Coronary artery (tissue), 2 donors: ENCODE results near the gene SLC19A1.

Experiments used
- DNase-seq: peaks from one replicate; pipeline ENCODE4 v3.0.0-alpha.2; 2017; ENCODE audit warnings: low spot score
- H3K27ac ChIP-seq, 2 donors: fragments of 200-600 bp; sonication (generic); one replicate each; pipeline ENCODE4 v1.5.1; 2016 to 2019
- H3K4me3 ChIP-seq: fragments of 200-600 bp; sonication (generic); 2 replicates; pipeline ENCODE4 v1.5.1; 2016; ENCODE audit warnings: mild to moderate bottlenecking, moderate library complexity
- CTCF ChIP-seq: fragments of 200-600 bp; sonication (generic); IDR thresholded peaks from one replicate; pipeline ENCODE4 v1.5.1; 2019; ENCODE audit warnings: antibody characterized with exemption

SLC19A1 gene

DNA sequence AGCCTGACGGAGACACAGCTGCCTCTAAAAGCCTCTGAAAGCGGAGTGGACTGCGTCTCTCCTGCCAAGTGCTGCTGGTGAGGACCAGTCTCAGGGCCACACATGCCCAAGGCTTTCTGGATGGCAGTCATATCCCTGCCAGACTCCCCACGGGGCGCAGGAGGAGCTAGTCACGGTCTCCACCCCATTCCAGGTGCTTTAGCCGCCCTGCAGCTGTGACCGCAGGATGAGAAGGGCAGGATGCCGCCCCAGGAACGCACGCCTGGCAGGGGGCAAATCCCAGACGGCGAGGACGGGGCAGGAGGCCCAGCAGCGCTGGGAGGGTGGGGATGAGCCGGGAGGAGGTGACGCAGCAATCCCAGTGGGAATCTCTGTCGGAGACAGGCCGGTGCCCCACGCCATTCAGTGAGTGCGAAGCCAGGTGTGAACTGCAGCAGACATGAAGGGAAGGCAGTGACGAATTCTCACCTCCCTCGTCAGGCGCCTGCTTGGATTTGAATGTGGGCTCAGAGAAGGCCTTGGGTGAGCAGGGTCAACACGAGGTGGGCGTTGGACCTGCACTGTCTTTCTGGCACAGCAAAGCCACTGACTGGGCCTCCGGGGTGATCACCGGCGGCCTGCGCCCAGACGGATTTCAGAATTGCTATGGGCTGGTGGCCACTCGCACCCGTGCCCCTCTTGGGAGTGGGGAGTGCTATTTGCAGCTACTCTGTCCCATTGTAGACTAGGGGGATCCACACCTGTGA lies 38.5 kb upstream of the SLC19A1 start:
- no peak for TF ChIP-seq CTCF
- DNase-seq = peak; percentile 58
- H3K4me3 ChIP-seq = no peak overlapping the region
- H3K27ac ChIP-seq = no peak overlapping the region

GRCh38 chr21:45580181-45580575 lies 37.9 kb upstream of the SLC19A1 start:
- Histone ChIP-seq H3K27ac (no peak overlapping the region), H3K4me3 (no peak overlapping the region)
- peak; percentile 57 for DNase-seq
- TF ChIP-seq CTCF = no peak

- H3K27ac ChIP-seq = no peak overlapping the region
- peak; percentile 49 for DNase-seq
- no peak for TF ChIP-seq CTCF
- no peak overlapping the region for H3K4me3 ChIP-seq
Observed at GRCh38 chr21:45579383-45580180, 37.3 kb upstream of the SLC19A1 start.

GRCh38 chr21:45578811-45579381 lies 36.7 kb upstream of the SLC19A1 start:
- peak; percentile 57 for DNase-seq
- TF ChIP-seq CTCF = no peak
- no peak overlapping the region for H3K27ac ChIP-seq
- no peak overlapping the region for H3K4me3 ChIP-seq

DNA sequence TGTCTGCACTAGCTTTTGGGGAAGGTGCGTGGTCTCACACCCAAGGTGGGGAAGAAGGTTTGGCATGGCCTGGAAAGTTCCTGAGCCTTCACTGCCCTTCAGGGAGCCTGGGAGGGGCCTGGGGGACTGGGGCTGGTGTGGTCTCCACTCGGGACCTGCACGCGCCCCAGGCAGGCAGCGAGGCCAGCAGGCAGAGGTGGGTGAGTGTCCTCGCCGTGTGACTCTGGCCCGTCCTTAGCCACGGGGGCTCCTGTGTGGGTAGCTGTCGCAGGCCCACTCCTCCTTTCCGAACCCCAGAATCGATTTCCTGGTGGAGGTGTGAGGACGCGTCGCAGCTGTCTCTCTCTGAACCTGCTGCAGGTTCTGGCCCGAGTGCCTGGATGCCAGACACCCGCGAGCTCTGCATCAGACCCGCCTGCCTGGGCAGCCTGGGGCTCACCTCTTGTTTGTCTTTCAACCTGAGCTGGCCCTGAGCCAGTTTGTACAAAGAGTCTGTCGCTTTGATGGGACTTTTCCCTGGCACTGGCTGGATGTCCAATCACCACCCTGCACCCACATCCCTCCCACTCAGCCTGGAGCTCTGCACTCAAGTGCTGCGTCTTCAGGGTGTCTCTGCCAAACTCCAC lies 36.0 kb upstream of the SLC19A1 start:
- no peak overlapping the region for H3K27ac ChIP-seq
- TF ChIP-seq CTCF = no peak
- peak; percentile 62 for DNase-seq
- H3K4me3 ChIP-seq = no peak overlapping the region

- no peak for TF ChIP-seq CTCF
- no peak for DNase-seq
- Histone ChIP-seq H3K27ac (no peak overlapping the region), H3K4me3 (no peak overlapping the region)
Observed at GRCh38 chr21:45577801-45578175, 35.5 kb upstream of the SLC19A1 start.
